NOMO-1 treated with dmso at 0.1 percent for 144 hours (cell line): Measurements from ENCODE around the gene ABT1.

ENCODE experiments used
- DNase-seq: peaks from one replicate; lab custom pipeline; 2025; ENCODE audit not compliant: unreplicated experiment; lab: John Stamatoyannopoulos, UW

The ABT1 gene

GRCh38 chr6:26571592-26572296 lies 25.0 kb upstream of the ABT1 start:
- DNase-seq = peak; percentile 27

GRCh38 chr6:26575494-26575939 lies 21.2 kb upstream of the ABT1 start:
- no peak for DNase-seq

- no peak for DNase-seq
Measured at GRCh38 chr6:26576407-26576843, 20.3 kb upstream of the ABT1 start.

GRCh38 chr6:26576929-26577719 lies 19.6 kb upstream of the ABT1 start:
- DNase-seq = peak; percentile 71

GRCh38 chr6:26577720-26578072 lies 19.1 kb upstream of the ABT1 start:
- DNase-seq = no peak

- DNase-seq = no peak
Measured at GRCh38 chr6:26578279-26578678, 18.5 kb upstream of the ABT1 start.

- DNase-seq = no peak
Measured at GRCh38 chr6:26578741-26579140, 18.0 kb upstream of the ABT1 start.

- no peak for DNase-seq
Measured at GRCh38 chr6:26581164-26581915, 15.4 kb upstream of the ABT1 start.

GRCh38 chr6:26588965-26589364 lies 7.8 kb upstream of the ABT1 start:
- DNase-seq = no peak

- DNase-seq = no peak
Measured at GRCh38 chr6:26592649-26593048, 4.1 kb upstream of the ABT1 start.

GRCh38 chr6:26593278-26594130 lies 3.2 kb upstream of the ABT1 start:
- DNase-seq = no peak

- DNase-seq = no peak
Measured at GRCh38 chr6:26594131-26594498, 2.6 kb upstream of the ABT1 start.

- DNase-seq = no peak
Measured at GRCh38 chr6:26594730-26595632, 1.8 kb upstream of the ABT1 start.

GRCh38 chr6:26595669-26596269 lies 984 bp upstream of the ABT1 start:
- peak; percentile 54 for DNase-seq

- DNase-seq = no peak
Measured at GRCh38 chr6:26597389-26597766, 625 bp downstream of the ABT1 start.

- no peak for DNase-seq
Measured at GRCh38 chr6:26597821-26598220, 1.1 kb downstream of the ABT1 start.

GRCh38 chr6:26598267-26598666 lies 1.5 kb downstream of the ABT1 start:
- DNase-seq = no peak

GRCh38 chr6:26599134-26599533 lies 2.4 kb downstream of the ABT1 start:
- DNase-seq = no peak

GRCh38 chr6:26599591-26599990 lies 2.8 kb downstream of the ABT1 start:
- DNase-seq = no peak

GRCh38 chr6:26600759-26601158 lies 4.0 kb downstream of the ABT1 start:
- DNase-seq = no peak
